ENCODE results near the gene FFAR4.

FFAR4 gene

DNA sequence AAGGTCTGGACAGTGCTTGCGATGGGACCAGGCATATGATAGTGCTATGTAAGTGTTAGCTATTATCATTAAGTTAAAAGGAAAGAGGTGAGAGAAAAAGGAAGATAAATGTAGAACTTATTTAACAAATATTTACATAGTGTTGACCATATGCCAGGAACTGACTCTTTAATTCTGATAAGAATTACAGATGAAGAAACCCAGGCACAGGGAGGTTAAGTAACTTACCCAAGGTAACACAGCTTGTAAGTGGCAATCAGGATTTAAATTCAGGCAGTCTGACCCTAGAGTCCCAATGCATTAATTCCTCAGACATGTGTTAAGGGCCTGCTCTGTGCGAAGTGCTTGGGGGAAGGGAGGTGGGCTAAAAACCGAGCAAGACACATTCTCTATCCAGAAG is 11.1 kb downstream of the FFAR4 start:
- Histone ChIP-seq H3K23ac (ENCODE audit: low read length) (no peak overlapping the region), H3K18ac (ENCODE audit: low read length) (no peak overlapping the region), H2AFZ (ENCODE audit: insufficient read depth, low read length, poor library complexity) (no peak overlapping the region), H2BK120ac (ENCODE audit: insufficient read depth, low read length, poor library complexity) (no peak overlapping the region), H3K79me2 (ENCODE audit: control insufficient read depth, insufficient read depth, low read length, poor library complexity) (no peaks in the 10 kb centered on the region), H2AK5ac (ENCODE audit: low read length) (no peak overlapping the region), H3K14ac (ENCODE audit: low read length) (no peak overlapping the region), H4K8ac (ENCODE audit: low read depth, low read length) (no peak overlapping the region), H3K4me2 (ENCODE audit: low read length) (no peak overlapping the region), H3K27me3 (ENCODE audit: insufficient read depth, low read length) (no peaks in the 10 kb centered on the region), H4K91ac (ENCODE audit: low read depth, low read length) (no peak overlapping the region), H3K4me1 (ENCODE audit: control insufficient read depth in 1 of 2, insufficient read depth in 2 of 2, low read length in 2 of 2) (no peaks in the 10 kb centered on the region), H3K9me3 (ENCODE audit: insufficient read depth, low read depth, low read length) (peaks cover 5% of the 10 kb centered on the region), H3K79me1 (ENCODE audit: low read length) (no peaks in the 10 kb centered on the region), H2BK5ac (ENCODE audit: low read depth, low read length, poor library complexity) (no peak overlapping the region), H3K9ac (ENCODE audit: low read length) (no peak overlapping the region), H3K4me3 (ENCODE audit: low read depth, low read length) (no peak overlapping the region), H2BK12ac (ENCODE audit: low read length) (no peak overlapping the region), H4K12ac (ENCODE audit: low read depth, low read length) (no peak overlapping the region), H3K4ac (ENCODE audit: low read depth, low read length) (no peak overlapping the region), H3K27ac (ENCODE audit: low read depth, low read length) (no peak overlapping the region), H3K36me3 (ENCODE audit: control insufficient read depth in 1 of 2, insufficient read depth in 2 of 2, low read length in 2 of 2) (no peaks in the 10 kb centered on the region)
- no peak for DNase-seq
- no CpG with 5 or more reads among the region's 3 CpGs for WGBS (ENCODE audit: extremely low coverage, insufficient coverage, insufficient read length)

DNA sequence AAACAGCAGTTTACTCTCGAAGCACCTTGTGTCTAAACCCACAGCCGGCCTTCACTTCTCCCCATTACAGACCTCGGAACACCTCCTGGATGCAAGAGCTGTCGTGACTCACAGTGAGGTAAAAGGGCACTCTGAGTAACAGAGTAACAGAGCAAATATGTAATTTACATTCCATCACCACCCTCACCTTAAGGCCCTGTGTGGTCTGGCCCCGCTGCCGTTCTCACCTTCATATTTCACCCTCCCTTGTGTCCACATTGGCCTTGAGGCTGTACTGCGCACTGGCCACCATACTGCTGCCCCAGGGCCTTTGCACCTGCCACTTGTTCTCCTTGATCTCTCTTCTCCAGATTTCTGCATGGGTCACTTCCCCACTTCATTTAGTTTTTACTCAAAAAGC is 12.6 kb downstream of the FFAR4 start:
- no peak overlapping the region for H3K23ac ChIP-seq (ENCODE audit: low read length)
- no peak overlapping the region for H4K91ac ChIP-seq (ENCODE audit: low read depth, low read length)
- H2BK120ac ChIP-seq (ENCODE audit: insufficient read depth, low read length, poor library complexity), result no peak overlapping the region
- H3K79me2 ChIP-seq (ENCODE audit: control insufficient read depth, insufficient read depth, low read length, poor library complexity), result no peaks in the 10 kb centered on the region
- H4K8ac ChIP-seq (ENCODE audit: low read depth, low read length), result no peak overlapping the region
- H3K18ac ChIP-seq (ENCODE audit: low read length), result no peak overlapping the region
- no peak overlapping the region for H3K4ac ChIP-seq (ENCODE audit: low read depth, low read length)
- H3K4me3 ChIP-seq (ENCODE audit: low read depth, low read length), result no peak overlapping the region
- H2AK5ac ChIP-seq (ENCODE audit: low read length), result no peak overlapping the region
- H3K9ac ChIP-seq (ENCODE audit: low read length), result no peak overlapping the region
- WGBS (ENCODE audit: extremely low coverage, insufficient coverage, insufficient read length), result no CpG with 5 or more reads among the region's 7 CpGs
- H4K12ac ChIP-seq (ENCODE audit: low read depth, low read length), result no peak overlapping the region
- peak; percentile 83 to 91 for DNase-seq
- H3K79me1 ChIP-seq (ENCODE audit: low read length), result no peaks in the 10 kb centered on the region
- H3K36me3 ChIP-seq (ENCODE audit: control insufficient read depth in 1 of 2, insufficient read depth in 2 of 2, low read length in 2 of 2), result no peaks in the 10 kb centered on the region
- no peak overlapping the region for H3K14ac ChIP-seq (ENCODE audit: low read length)
- H3K27ac ChIP-seq (ENCODE audit: low read depth, low read length), result no peak overlapping the region
- no peak overlapping the region for H3K4me2 ChIP-seq (ENCODE audit: low read length)
- H2BK5ac ChIP-seq (ENCODE audit: low read depth, low read length, poor library complexity), result no peak overlapping the region
- H2BK12ac ChIP-seq (ENCODE audit: low read length), result no peak overlapping the region
- H3K27me3 ChIP-seq (ENCODE audit: insufficient read depth, low read length), result no peaks in the 10 kb centered on the region
- H3K4me1 ChIP-seq (ENCODE audit: control insufficient read depth in 1 of 2, insufficient read depth in 2 of 2, low read length in 2 of 2), result no peaks in the 10 kb centered on the region
- H3K9me3 ChIP-seq (ENCODE audit: insufficient read depth, low read depth, low read length), result peaks cover 5% of the 10 kb centered on the region
- no peak overlapping the region for H2AFZ ChIP-seq (ENCODE audit: insufficient read depth, low read length, poor library complexity)

DNA sequence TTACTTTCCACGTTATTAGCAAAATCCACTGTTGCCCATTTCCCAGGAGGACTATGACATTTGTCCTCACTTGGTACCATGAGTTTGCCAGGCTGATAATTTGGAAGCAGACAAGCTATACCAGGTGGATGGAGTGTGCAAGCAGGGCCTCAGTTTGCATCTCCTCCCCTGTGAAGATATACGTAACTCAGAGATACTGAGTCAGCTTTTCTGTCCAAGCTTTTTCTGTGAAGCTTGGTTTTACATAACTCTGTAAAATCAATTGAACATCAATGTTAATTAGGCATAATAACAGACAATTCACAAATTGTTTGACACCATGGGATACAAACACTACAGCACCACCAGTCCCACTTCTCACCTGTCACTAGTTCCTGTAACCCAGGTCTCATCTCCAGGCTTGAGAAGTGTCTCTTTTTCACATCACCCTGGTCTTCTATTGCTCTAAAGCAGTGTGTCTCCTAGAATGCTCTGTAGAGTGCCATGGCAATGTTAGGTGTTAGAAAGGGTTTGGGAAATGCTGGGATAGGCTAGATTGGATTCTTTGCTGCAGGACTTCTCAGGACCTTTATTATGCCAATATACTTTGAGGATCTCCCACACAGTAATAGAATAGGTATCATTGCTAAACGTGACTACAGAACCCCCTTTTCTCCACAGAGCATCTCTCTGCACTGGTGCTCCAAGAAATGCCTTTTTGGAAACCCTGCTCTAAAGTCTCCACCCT is 13.7 kb downstream of the FFAR4 start:
- H2BK5ac ChIP-seq (ENCODE audit: low read depth, low read length, poor library complexity), result no peak overlapping the region
- H4K91ac ChIP-seq (ENCODE audit: low read depth, low read length), result no peak overlapping the region
- H3K79me2 ChIP-seq (ENCODE audit: control insufficient read depth, insufficient read depth, low read length, poor library complexity), result no peaks in the 10 kb centered on the region
- DNase-seq, result no peak
- no peak overlapping the region for H2BK12ac ChIP-seq (ENCODE audit: low read length)
- no peak overlapping the region for H3K4ac ChIP-seq (ENCODE audit: low read depth, low read length)
- no CpG with 5 or more reads among the region's 3 CpGs for WGBS (ENCODE audit: extremely low coverage, insufficient coverage, insufficient read length)
- no peak overlapping the region for H3K4me3 ChIP-seq (ENCODE audit: low read depth, low read length)
- H3K27ac ChIP-seq (ENCODE audit: low read depth, low read length), result no peak overlapping the region
- H4K12ac ChIP-seq (ENCODE audit: low read depth, low read length), result no peak overlapping the region
- H3K27me3 ChIP-seq (ENCODE audit: insufficient read depth, low read length), result no peaks in the 10 kb centered on the region
- H3K23ac ChIP-seq (ENCODE audit: low read length), result no peak overlapping the region
- no peak overlapping the region for H3K4me2 ChIP-seq (ENCODE audit: low read length)
- no peaks in the 10 kb centered on the region for H3K79me1 ChIP-seq (ENCODE audit: low read length)
- H2BK120ac ChIP-seq (ENCODE audit: insufficient read depth, low read length, poor library complexity), result no peak overlapping the region
- H2AFZ ChIP-seq (ENCODE audit: insufficient read depth, low read length, poor library complexity), result no peak overlapping the region
- H3K4me1 ChIP-seq (ENCODE audit: control insufficient read depth in 1 of 2, insufficient read depth in 2 of 2, low read length in 2 of 2), result no peaks in the 10 kb centered on the region
- peaks cover 5% of the 10 kb centered on the region for H3K9me3 ChIP-seq (ENCODE audit: insufficient read depth, low read depth, low read length)
- no peak overlapping the region for H2AK5ac ChIP-seq (ENCODE audit: low read length)
- no peak overlapping the region for H3K9ac ChIP-seq (ENCODE audit: low read length)
- H4K8ac ChIP-seq (ENCODE audit: low read depth, low read length), result no peak overlapping the region
- H3K36me3 ChIP-seq (ENCODE audit: control insufficient read depth in 1 of 2, insufficient read depth in 2 of 2, low read length in 2 of 2), result no peaks in the 10 kb centered on the region
- no peak overlapping the region for H3K14ac ChIP-seq (ENCODE audit: low read length)
- no peak overlapping the region for H3K18ac ChIP-seq (ENCODE audit: low read length)

DNA sequence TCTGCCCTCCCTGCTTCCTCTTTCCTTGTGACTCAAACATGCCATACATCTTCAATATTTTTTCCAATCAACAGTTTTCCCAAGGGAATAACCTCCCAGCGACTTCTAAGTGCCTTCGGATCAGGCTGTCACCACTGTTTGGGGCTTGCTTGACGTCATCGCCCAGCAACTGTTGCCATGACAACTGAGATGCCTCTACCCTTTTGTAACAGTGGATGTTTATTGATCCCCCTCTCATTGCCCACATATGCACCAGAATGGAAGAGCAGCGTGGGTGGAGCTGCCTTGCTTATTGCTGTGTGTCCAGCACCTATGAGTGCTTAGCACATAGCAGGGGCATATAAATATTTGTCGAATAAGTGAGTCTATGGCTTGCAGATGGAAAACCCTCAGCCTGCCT is 14.4 kb downstream of the FFAR4 start:
- no peak overlapping the region for H3K4ac ChIP-seq (ENCODE audit: low read depth, low read length)
- no peak overlapping the region for H4K12ac ChIP-seq (ENCODE audit: low read depth, low read length)
- no peak overlapping the region for H3K23ac ChIP-seq (ENCODE audit: low read length)
- H3K4me1 ChIP-seq (ENCODE audit: control insufficient read depth in 1 of 2, insufficient read depth in 2 of 2, low read length in 2 of 2), result no peaks in the 10 kb centered on the region
- H3K27me3 ChIP-seq (ENCODE audit: insufficient read depth, low read length), result no peaks in the 10 kb centered on the region
- no peak overlapping the region for H2AK5ac ChIP-seq (ENCODE audit: low read length)
- H2BK120ac ChIP-seq (ENCODE audit: insufficient read depth, low read length, poor library complexity), result no peak overlapping the region
- no peak overlapping the region for H3K4me2 ChIP-seq (ENCODE audit: low read length)
- no peak overlapping the region for H4K91ac ChIP-seq (ENCODE audit: low read depth, low read length)
- no peaks in the 10 kb centered on the region for H3K79me2 ChIP-seq (ENCODE audit: control insufficient read depth, insufficient read depth, low read length, poor library complexity)
- H3K4me3 ChIP-seq (ENCODE audit: low read depth, low read length), result no peak overlapping the region
- no peak overlapping the region for H2BK5ac ChIP-seq (ENCODE audit: low read depth, low read length, poor library complexity)
- no peak overlapping the region for H3K27ac ChIP-seq (ENCODE audit: low read depth, low read length)
- no peak overlapping the region for H2BK12ac ChIP-seq (ENCODE audit: low read length)
- H3K18ac ChIP-seq (ENCODE audit: low read length), result no peak overlapping the region
- no CpG with 5 or more reads among the region's 6 CpGs for WGBS (ENCODE audit: extremely low coverage, insufficient coverage, insufficient read length)
- no peaks in the 10 kb centered on the region for H3K36me3 ChIP-seq (ENCODE audit: control insufficient read depth in 1 of 2, insufficient read depth in 2 of 2, low read length in 2 of 2)
- H3K9me3 ChIP-seq (ENCODE audit: insufficient read depth, low read depth, low read length), result peaks cover 5% of the 10 kb centered on the region
- H3K79me1 ChIP-seq (ENCODE audit: low read length), result no peaks in the 10 kb centered on the region
- DNase-seq, result no peak
- H4K8ac ChIP-seq (ENCODE audit: low read depth, low read length), result no peak overlapping the region
- H2AFZ ChIP-seq (ENCODE audit: insufficient read depth, low read length, poor library complexity), result no peak overlapping the region
- H3K9ac ChIP-seq (ENCODE audit: low read length), result peak overlapping the region; percentile 15
- no peak overlapping the region for H3K14ac ChIP-seq (ENCODE audit: low read length)

Measured in trophoblast cell (in vitro differentiated cells and primary cell).